HepG2 (cell line): ENCODE measurements around the gene ARFGEF2. TPM values are rescaled to one million over a fixed set of nuclear protein-coding genes. Genes with fewer than 3 reads are reported as not detected.
A peak's percentile ranks its signal among the peaks of the same experiment; 100 is the strongest.

Source experiments
- HMGA1 ChIP-seq: sonication (generic); formaldehyde crosslinking; conservative IDR thresholded peaks from 2 replicates; pipeline ENCODE4 v1.4.0; 2020; ENCODE audit warnings: missing genetic modification reagents
- KAT7 ChIP-seq: IDR thresholded peaks from 2 replicates; pipeline ENCODE4 v1.6.1; 2018; ENCODE audit warnings: borderline replicate concordance, missing compliant biosample characterization
- KAT8 ChIP-seq: IDR thresholded peaks from 2 replicates; pipeline ENCODE4 v1.6.1; 2016; ENCODE audit warnings: missing genetic modification reagents, missing compliant biosample characterization
- MTF1 ChIP-seq: sonication (generic); formaldehyde crosslinking; IDR thresholded peaks from 2 replicates; pipeline ENCODE4 v1.5.0; 2020; ENCODE audit warnings: missing genetic modification reagents
- MXI1 ChIP-seq: IDR thresholded peaks from 3 replicates; pipeline ENCODE4 v1.6.1; 2012; ENCODE audit warnings: low read depth, low read length, inconsistent platforms, borderline replicate concordance
- NR2F6 ChIP-seq, 2 experiments: IDR thresholded peaks; 2 replicates each; pipeline ENCODE4 v1.6.1; 2016; ENCODE audit warnings: antibody characterized with exemption in 1 of 2, mild to moderate bottlenecking in 1 of 2
- PHB2 ChIP-seq: fragments of 450-650 bp; IDR thresholded peaks from 2 replicates; pipeline ENCODE4 v1.6.1; 2018; ENCODE audit not compliant: partially characterized antibody
- PITX1 ChIP-seq: sonication (generic); formaldehyde crosslinking; IDR thresholded peaks from 2 replicates; pipeline ENCODE4 v1.5.1; 2020; ENCODE audit warnings: mild to moderate bottlenecking, missing genetic modification reagents
- POLR2A ChIP-seq, 2 experiments: IDR thresholded peaks; 2 replicates each; pipeline ENCODE4 v1.6.1; 2011; ENCODE audit warnings: low read depth in 2 of 2, low read length in 2 of 2, mild to moderate bottlenecking in 1 of 2, moderate library complexity in 1 of 2; ENCODE audit not compliant: insufficient read depth in 1 of 2
- RNF2 ChIP-seq: fragments of 450-650 bp; conservative IDR thresholded peaks from 2 replicates; pipeline ENCODE4 v1.6.1; 2016; ENCODE audit warnings: low read depth
- SP2 ChIP-seq: sonication (generic); formaldehyde crosslinking; IDR thresholded peaks from 2 replicates; pipeline ENCODE4 v1.5.1; 2020; ENCODE audit warnings: mild to moderate bottlenecking, missing genetic modification reagents
- TOPORS ChIP-seq: sonication (generic); formaldehyde crosslinking; IDR thresholded peaks from 2 replicates; pipeline ENCODE4 v1.8.0; 2023; ENCODE audit warnings: mild to moderate bottlenecking, missing genetic modification reagents
- U2AF2 ChIP-seq: fragments of 200-400 bp; formaldehyde crosslinking; IDR thresholded peaks from 2 replicates; pipeline ENCODE4 v1.6.1; 2017; ENCODE audit warnings: low read depth, mild to moderate bottlenecking, low read length
- ZNF335 ChIP-seq: sonication (generic); formaldehyde crosslinking; IDR thresholded peaks from 2 replicates; pipeline ENCODE4 v1.4.0; 2020; ENCODE audit warnings: missing genetic modification reagents
- ZNF563 ChIP-seq: sonication (generic); formaldehyde crosslinking; IDR thresholded peaks from 2 replicates; pipeline ENCODE4 v1.8.0; 2022; ENCODE audit warnings: mild to moderate bottlenecking, moderate library complexity, missing genetic modification reagents
- ZNF564 ChIP-seq: sonication (generic); formaldehyde crosslinking; IDR thresholded peaks from 2 replicates; pipeline ENCODE4 v1.8.1; 2023; ENCODE audit warnings: mild to moderate bottlenecking, missing genetic modification reagents
- ZNF749 ChIP-seq: sonication (generic); formaldehyde crosslinking; IDR thresholded peaks from 2 replicates; pipeline ENCODE4 v1.8.0; 2022; ENCODE audit warnings: mild to moderate bottlenecking, missing genetic modification reagents, moderate library complexity, borderline replicate concordance
- polyA plus RNA-seq, 8 experiments: library from polyadenylated mRNA; depleted of rRNA in 3 of 8; stranded (reverse) in 7 of 8; unstranded in 1 of 8; fragments of >200 nt; fragmentation: Illumina TruSeq in 4 of 8; extraction: Trizol in 4 of 8; gene quantifications; 2 replicates each; pipeline versions ENCODE4 v1.2.1 to v1.2.3, GENCODE V29; 2011 to 2016; ENCODE audit warnings: low read depth in 4 of 8, missing spikeins in 1 of 8, mixed read lengths in 1 of 8; ENCODE audit not compliant: insufficient read depth in 1 of 8
- total RNA-seq, 5 experiments: library from RNA; depleted of rRNA; stranded (reverse); fragments of >200 nt; fragmentation: Illumina TruSeq; extraction: Trizol; gene quantifications; 2 replicates each; pipeline ENCODE4 v1.2.3, GENCODE V29; 2016; ENCODE audit warnings: low read depth in 1 of 5
- TF ChIP-seq, protein P1 (sequence below): sonication (generic); formaldehyde crosslinking; IDR thresholded peaks from 2 replicates; pipeline ENCODE4 v1.8.0; 2022; ENCODE audit warnings: missing genetic modification reagents, mild to moderate bottlenecking, moderate library complexity, borderline replicate concordance
- TF ChIP-seq, protein P2 (sequence below), 2 experiments: fragments of 450-650 bp in 1 of 2; sonication (generic) in 1 of 2; formaldehyde crosslinking in 1 of 2; IDR thresholded peaks; 2 replicates each; pipeline versions ENCODE4 v1.6.1 to v1.8.0; 2016 to 2022; ENCODE audit warnings: antibody characterized with exemption in 1 of 2, mild to moderate bottlenecking in 1 of 2, missing genetic modification reagents in 1 of 2

Gene ARFGEF2
- total and polyA plus RNA-seq, 2 of the 13 experiments (the other 11 are each of a cell fraction or from before 2014, with no cell fraction given) = 44.0 to 60.8 TPM

- TF ChIP-seq, protein P1, sequence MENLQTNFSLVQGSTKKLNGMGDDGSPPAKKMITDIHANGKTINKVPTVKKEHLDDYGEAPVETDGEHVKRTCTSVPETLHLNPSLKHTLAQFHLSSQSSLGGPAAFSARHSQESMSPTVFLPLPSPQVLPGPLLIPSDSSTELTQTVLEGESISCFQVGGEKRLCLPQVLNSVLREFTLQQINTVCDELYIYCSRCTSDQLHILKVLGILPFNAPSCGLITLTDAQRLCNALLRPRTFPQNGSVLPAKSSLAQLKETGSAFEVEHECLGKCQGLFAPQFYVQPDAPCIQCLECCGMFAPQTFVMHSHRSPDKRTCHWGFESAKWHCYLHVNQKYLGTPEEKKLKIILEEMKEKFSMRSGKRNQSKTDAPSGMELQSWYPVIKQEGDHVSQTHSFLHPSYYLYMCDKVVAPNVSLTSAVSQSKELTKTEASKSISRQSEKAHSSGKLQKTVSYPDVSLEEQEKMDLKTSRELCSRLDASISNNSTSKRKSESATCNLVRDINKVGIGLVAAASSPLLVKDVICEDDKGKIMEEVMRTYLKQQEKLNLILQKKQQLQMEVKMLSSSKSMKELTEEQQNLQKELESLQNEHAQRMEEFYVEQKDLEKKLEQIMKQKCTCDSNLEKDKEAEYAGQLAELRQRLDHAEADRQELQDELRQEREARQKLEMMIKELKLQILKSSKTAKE (CRISPR knock-in tag) = peak; percentile 87
- TF ChIP-seq PHB2 = peak; percentile 98
- TF ChIP-seq, protein P2, sequence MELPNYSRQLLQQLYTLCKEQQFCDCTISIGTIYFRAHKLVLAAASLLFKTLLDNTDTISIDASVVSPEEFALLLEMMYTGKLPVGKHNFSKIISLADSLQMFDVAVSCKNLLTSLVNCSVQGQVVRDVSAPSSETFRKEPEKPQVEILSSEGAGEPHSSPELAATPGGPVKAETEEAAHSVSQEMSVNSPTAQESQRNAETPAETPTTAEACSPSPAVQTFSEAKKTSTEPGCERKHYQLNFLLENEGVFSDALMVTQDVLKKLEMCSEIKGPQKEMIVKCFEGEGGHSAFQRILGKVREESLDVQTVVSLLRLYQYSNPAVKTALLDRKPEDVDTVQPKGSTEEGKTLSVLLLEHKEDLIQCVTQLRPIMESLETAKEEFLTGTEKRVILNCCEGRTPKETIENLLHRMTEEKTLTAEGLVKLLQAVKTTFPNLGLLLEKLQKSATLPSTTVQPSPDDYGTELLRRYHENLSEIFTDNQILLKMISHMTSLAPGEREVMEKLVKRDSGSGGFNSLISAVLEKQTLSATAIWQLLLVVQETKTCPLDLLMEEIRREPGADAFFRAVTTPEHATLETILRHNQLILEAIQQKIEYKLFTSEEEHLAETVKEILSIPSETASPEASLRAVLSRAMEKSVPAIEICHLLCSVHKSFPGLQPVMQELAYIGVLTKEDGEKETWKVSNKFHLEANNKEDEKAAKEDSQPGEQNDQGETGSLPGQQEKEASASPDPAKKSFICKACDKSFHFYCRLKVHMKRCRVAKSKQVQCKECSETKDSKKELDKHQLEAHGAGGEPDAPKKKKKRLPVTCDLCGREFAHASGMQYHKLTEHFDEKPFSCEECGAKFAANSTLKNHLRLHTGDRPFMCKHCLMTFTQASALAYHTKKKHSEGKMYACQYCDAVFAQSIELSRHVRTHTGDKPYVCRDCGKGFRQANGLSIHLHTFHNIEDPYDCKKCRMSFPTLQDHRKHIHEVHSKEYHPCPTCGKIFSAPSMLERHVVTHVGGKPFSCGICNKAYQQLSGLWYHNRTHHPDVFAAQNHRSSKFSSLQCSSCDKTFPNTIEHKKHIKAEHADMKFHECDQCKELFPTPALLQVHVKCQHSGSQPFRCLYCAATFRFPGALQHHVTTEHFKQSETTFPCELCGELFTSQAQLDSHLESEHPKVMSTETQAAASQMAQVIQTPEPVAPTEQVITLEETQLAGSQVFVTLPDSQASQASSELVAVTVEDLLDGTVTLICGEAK (IDR thresholded peaks at IDR 0.05) = peak; percentile 59
- TF ChIP-seq, protein P2 (CRISPR knock-in tag; IDR thresholded peaks at IDR 0.05) = no peak; the same call in 1 of the 2 replicates
- TF ChIP-seq NR2F6 (IDR thresholded peaks at IDR 0.05) = peak; percentile 26; the same call in 1 of the 2 replicates
- TF ChIP-seq NR2F6 (CRISPR knock-in tag; IDR thresholded peaks at IDR 0.05) = peak; percentile 71
- peak; percentile 96 for TF ChIP-seq ZNF563 (CRISPR knock-in tag)
- TF ChIP-seq RNF2 = peak; percentile 97; the same call in 1 of the 2 replicates
- peak; percentile 94 for TF ChIP-seq MXI1
- TF ChIP-seq HMGA1 (CRISPR knock-in tag) = no peak
- TF ChIP-seq SP2 (CRISPR knock-in tag) = peak; percentile 42; the same call in 1 of the 2 replicates
- peak; percentile 20; the same call in 1 of the 2 replicates for TF ChIP-seq PITX1 (CRISPR knock-in tag)
- peak; percentile 84 to 88; a peak in 3 of 4 replicates for TF ChIP-seq POLR2A (IDR thresholded peaks at IDR 0.05; ENCODE audit: insufficient read depth in 1 of 2, low read depth in 2 of 2, low read length in 2 of 2)
- 0 out of 2 replicates have a peak, but pooled peaks have one; percentile 67 for TF ChIP-seq ZNF335 (CRISPR knock-in tag)
- peak; percentile 94 for TF ChIP-seq KAT7 (CRISPR knock-in tag)
- TF ChIP-seq U2AF2 = peak; percentile 50; the same call in 1 of the 2 replicates
- TF ChIP-seq ZNF749 = peak; percentile 74; the same call in 1 of the 2 replicates
- TF ChIP-seq TOPORS (CRISPR knock-in tag) = peak; percentile 90
- TF ChIP-seq MTF1 (CRISPR knock-in tag) = no peak
- peak; percentile 92 for TF ChIP-seq ZNF564 (CRISPR knock-in tag)
- TF ChIP-seq KAT8 (CRISPR knock-in tag) = peak; percentile 81; the same call in 1 of the 2 replicates
These were observed at the start of gene ARFGEF2 (continued) for GRCh38 chr20:48921168-48921882.
